ENCODE results near the gene RNPEP.

Gene RNPEP

GRCh38 chr1:201983380-201983805 lies 945 bp downstream of the RNPEP start:
- Histone ChIP-seq H3K27ac (ENCODE audit: low read depth, low read length) (no peak overlapping the region), H3K23ac (ENCODE audit: low read length) (no peak overlapping the region)

GRCh38 chr1:201984446-201984845 lies 2.0 kb downstream of the RNPEP start:
- no CpG with 5 or more reads among the region's 3 CpGs for WGBS (ENCODE audit: extremely low coverage, insufficient coverage, low lambda C conversion rate)
- Histone ChIP-seq H3K18ac (ENCODE audit: low read length) (no peak overlapping the region), H2BK15ac (replicated peaks; ENCODE audit: low read depth) (no peak overlapping the region), H3K27me3 (ENCODE audit: insufficient read depth, low read length, poor library complexity) (no peaks in the 10 kb centered on the region), H3K56ac (ENCODE audit: low read length) (no peak overlapping the region), H3K4me1 (ENCODE audit: control insufficient read depth, low read depth, low read length) (no peaks in the 10 kb centered on the region), H3K4ac (ENCODE audit: low read depth, low read length) (no peak overlapping the region), H3K4me3 (ENCODE audit: low read length) (no peak overlapping the region), H2BK5ac (ENCODE audit: low read length) (no peak overlapping the region), H3K23ac (ENCODE audit: low read length) (no peak overlapping the region), H2BK120ac (ENCODE audit: low read depth, low read length) (no peak overlapping the region), H2AK5ac (ENCODE audit: low read length) (no peak overlapping the region), H4K5ac (ENCODE audit: low read length) (no peak overlapping the region), H4K8ac (ENCODE audit: low read depth, low read length) (no peak overlapping the region), H3K79me1 (ENCODE audit: low read length) (peaks cover 5% of the 10 kb centered on the region), H3K4me2 (ENCODE audit: low read length) (no peak overlapping the region), H3K27ac (ENCODE audit: low read depth, low read length) (no peak overlapping the region), H3K79me2 (ENCODE audit: control insufficient read depth, insufficient read depth, low read length) (peaks cover 11% of the 10 kb centered on the region), H3K36me3 (ENCODE audit: control insufficient read depth, insufficient read depth, low read length) (peaks cover 1% of the 10 kb centered on the region), H3K9ac (ENCODE audit: low read length) (no peak overlapping the region)
- peak; percentile 13 for DNase-seq

More at GRCh38 chr1:201983380-201983805, 945 bp downstream of the RNPEP start:
- Histone ChIP-seq H3K4me3 (ENCODE audit: low read length) (peak overlapping the region; percentile 83), H3K36me3 (ENCODE audit: control insufficient read depth, insufficient read depth, low read length) (no peaks in the 10 kb centered on the region), H3K27me3 (ENCODE audit: insufficient read depth, low read length, poor library complexity) (no peaks in the 10 kb centered on the region), H4K8ac (ENCODE audit: low read depth, low read length) (no peak overlapping the region), H3K4ac (ENCODE audit: low read depth, low read length) (no peak overlapping the region), H3K18ac (ENCODE audit: low read length) (peak overlapping the region; percentile 6), H3K4me2 (ENCODE audit: low read length) (peak overlapping the region; percentile 70), H2BK15ac (replicated peaks; ENCODE audit: low read depth) (no peak overlapping the region), H3K79me1 (ENCODE audit: low read length) (peaks cover 5% of the 10 kb centered on the region), H3K4me1 (ENCODE audit: control insufficient read depth, low read depth, low read length) (no peaks in the 10 kb centered on the region), H2BK5ac (ENCODE audit: low read length) (no peak overlapping the region), H2BK120ac (ENCODE audit: low read depth, low read length) (no peak overlapping the region), H3K79me2 (ENCODE audit: control insufficient read depth, insufficient read depth, low read length) (peaks cover 11% of the 10 kb centered on the region), H3K9ac (ENCODE audit: low read length) (peak overlapping the region; percentile 88), H4K5ac (ENCODE audit: low read length) (no peak overlapping the region), H3K56ac (ENCODE audit: low read length) (peak overlapping the region; percentile 91), H2AK5ac (ENCODE audit: low read length) (no peak overlapping the region)
- WGBS (ENCODE audit: extremely low coverage, insufficient coverage, low lambda C conversion rate): no CpG with 5 or more reads among the region's 11 CpGs
- no peak for DNase-seq

- no peak overlapping the region for H3K18ac ChIP-seq (ENCODE audit: low read length)
- DNase-seq: no peak
- H3K27me3 ChIP-seq (ENCODE audit: insufficient read depth, low read length, poor library complexity): no peaks in the 10 kb centered on the region
- H3K4me2 ChIP-seq (ENCODE audit: low read length): no peak overlapping the region
- H3K56ac ChIP-seq (ENCODE audit: low read length): no peak overlapping the region
- no peak overlapping the region for H2BK15ac ChIP-seq (replicated peaks; ENCODE audit: low read depth)
- no peak overlapping the region for H3K4ac ChIP-seq (ENCODE audit: low read depth, low read length)
- no peak overlapping the region for H4K8ac ChIP-seq (ENCODE audit: low read depth, low read length)
- no peak overlapping the region for H4K5ac ChIP-seq (ENCODE audit: low read length)
- H3K79me2 ChIP-seq (ENCODE audit: control insufficient read depth, insufficient read depth, low read length): peaks cover 11% of the 10 kb centered on the region
- H3K4me3 ChIP-seq (ENCODE audit: low read length): no peak overlapping the region
- no peak overlapping the region for H2BK5ac ChIP-seq (ENCODE audit: low read length)
- no CpG with 5 or more reads among the region's 2 CpGs for WGBS (ENCODE audit: extremely low coverage, insufficient coverage, low lambda C conversion rate)
- no peak overlapping the region for H2AK5ac ChIP-seq (ENCODE audit: low read length)
- H3K9ac ChIP-seq (ENCODE audit: low read length): no peak overlapping the region
- H3K36me3 ChIP-seq (ENCODE audit: control insufficient read depth, insufficient read depth, low read length): peaks cover 4% of the 10 kb centered on the region
- no peaks in the 10 kb centered on the region for H3K4me1 ChIP-seq (ENCODE audit: control insufficient read depth, low read depth, low read length)
- H2BK120ac ChIP-seq (ENCODE audit: low read depth, low read length): no peak overlapping the region
- no peak overlapping the region for H3K27ac ChIP-seq (ENCODE audit: low read depth, low read length)
- no peak overlapping the region for H3K23ac ChIP-seq (ENCODE audit: low read length)
- peaks cover 5% of the 10 kb centered on the region for H3K79me1 ChIP-seq (ENCODE audit: low read length)
Observed at GRCh38 chr1:201985355-201985754, 2.9 kb downstream of the RNPEP start.

GRCh38 chr1:201988601-201989000 lies 6.2 kb downstream of the RNPEP start:
- Histone ChIP-seq H3K56ac (ENCODE audit: low read length) (no peak overlapping the region), H3K79me1 (ENCODE audit: low read length) (peaks cover 5% of the 10 kb centered on the region), H2BK5ac (ENCODE audit: low read length) (no peak overlapping the region), H3K27ac (ENCODE audit: low read depth, low read length) (no peak overlapping the region), H4K5ac (ENCODE audit: low read length) (no peak overlapping the region), H2BK120ac (ENCODE audit: low read depth, low read length) (no peak overlapping the region), H3K79me2 (ENCODE audit: control insufficient read depth, insufficient read depth, low read length) (peaks cover 11% of the 10 kb centered on the region), H2AK5ac (ENCODE audit: low read length) (no peak overlapping the region), H2BK15ac (replicated peaks; ENCODE audit: low read depth) (no peak overlapping the region), H3K18ac (ENCODE audit: low read length) (no peak overlapping the region), H4K8ac (ENCODE audit: low read depth, low read length) (no peak overlapping the region), H3K9ac (ENCODE audit: low read length) (no peak overlapping the region), H3K27me3 (ENCODE audit: insufficient read depth, low read length, poor library complexity) (no peaks in the 10 kb centered on the region), H3K4me2 (ENCODE audit: low read length) (no peak overlapping the region), H3K4me1 (ENCODE audit: control insufficient read depth, low read depth, low read length) (no peaks in the 10 kb centered on the region), H3K23ac (ENCODE audit: low read length) (no peak overlapping the region), H3K4ac (ENCODE audit: low read depth, low read length) (no peak overlapping the region), H3K4me3 (ENCODE audit: low read length) (no peak overlapping the region), H3K36me3 (ENCODE audit: control insufficient read depth, insufficient read depth, low read length) (peaks cover 8% of the 10 kb centered on the region)
- no peak for DNase-seq
- WGBS (ENCODE audit: extremely low coverage, insufficient coverage, low lambda C conversion rate): no CpG with 5 or more reads among the region's 7 CpGs

- H2AK5ac ChIP-seq (ENCODE audit: low read length): no peak overlapping the region
- DNase-seq: no peak
- no peak overlapping the region for H3K4ac ChIP-seq (ENCODE audit: low read depth, low read length)
- peaks cover 5% of the 10 kb centered on the region for H3K79me2 ChIP-seq (ENCODE audit: control insufficient read depth, insufficient read depth, low read length)
- no peaks in the 10 kb centered on the region for H3K27me3 ChIP-seq (ENCODE audit: insufficient read depth, low read length, poor library complexity)
- H2BK5ac ChIP-seq (ENCODE audit: low read length): no peak overlapping the region
- H3K36me3 ChIP-seq (ENCODE audit: control insufficient read depth, insufficient read depth, low read length): peaks cover 8% of the 10 kb centered on the region
- peaks cover 3% of the 10 kb centered on the region for H3K79me1 ChIP-seq (ENCODE audit: low read length)
- H3K27ac ChIP-seq (ENCODE audit: low read depth, low read length): no peak overlapping the region
- no peak overlapping the region for H3K9ac ChIP-seq (ENCODE audit: low read length)
- H3K4me3 ChIP-seq (ENCODE audit: low read length): no peak overlapping the region
- H4K8ac ChIP-seq (ENCODE audit: low read depth, low read length): no peak overlapping the region
- no peak overlapping the region for H4K5ac ChIP-seq (ENCODE audit: low read length)
- no peak overlapping the region for H3K4me2 ChIP-seq (ENCODE audit: low read length)
- WGBS (ENCODE audit: extremely low coverage, insufficient coverage, low lambda C conversion rate): no CpG with 5 or more reads among the region's 10 CpGs
- H3K18ac ChIP-seq (ENCODE audit: low read length): no peak overlapping the region
- no peak overlapping the region for H3K23ac ChIP-seq (ENCODE audit: low read length)
- no peak overlapping the region for H2BK120ac ChIP-seq (ENCODE audit: low read depth, low read length)
- no peaks in the 10 kb centered on the region for H3K4me1 ChIP-seq (ENCODE audit: control insufficient read depth, low read depth, low read length)
- no peak overlapping the region for H2BK15ac ChIP-seq (replicated peaks; ENCODE audit: low read depth)
- no peak overlapping the region for H3K56ac ChIP-seq (ENCODE audit: low read length)
Observed at GRCh38 chr1:201989354-201990128, 7.1 kb downstream of the RNPEP start.

- Histone ChIP-seq H3K56ac (ENCODE audit: low read length) (no peak overlapping the region), H3K23ac (ENCODE audit: low read length) (no peak overlapping the region), H4K5ac (ENCODE audit: low read length) (no peak overlapping the region), H3K27me3 (ENCODE audit: insufficient read depth, low read length, poor library complexity) (no peaks in the 10 kb centered on the region), H3K36me3 (ENCODE audit: control insufficient read depth, insufficient read depth, low read length) (peaks cover 8% of the 10 kb centered on the region), H3K4me3 (ENCODE audit: low read length) (no peak overlapping the region), H2BK120ac (ENCODE audit: low read depth, low read length) (no peak overlapping the region), H2BK5ac (ENCODE audit: low read length) (no peak overlapping the region), H3K9ac (ENCODE audit: low read length) (no peak overlapping the region), H3K79me2 (ENCODE audit: control insufficient read depth, insufficient read depth, low read length) (peaks cover 3% of the 10 kb centered on the region), H3K4me2 (ENCODE audit: low read length) (no peak overlapping the region), H3K27ac (ENCODE audit: low read depth, low read length) (no peak overlapping the region), H3K4ac (ENCODE audit: low read depth, low read length) (no peak overlapping the region), H4K8ac (ENCODE audit: low read depth, low read length) (no peak overlapping the region), H3K4me1 (ENCODE audit: control insufficient read depth, low read depth, low read length) (no peaks in the 10 kb centered on the region), H2AK5ac (ENCODE audit: low read length) (no peak overlapping the region), H3K18ac (ENCODE audit: low read length) (no peak overlapping the region), H2BK15ac (replicated peaks; ENCODE audit: low read depth) (no peak overlapping the region), H3K79me1 (ENCODE audit: low read length) (peaks cover 3% of the 10 kb centered on the region)
- no peak for DNase-seq
- WGBS (ENCODE audit: extremely low coverage, insufficient coverage, low lambda C conversion rate): no CpG with 5 or more reads among the region's 6 CpGs
Observed at GRCh38 chr1:201990427-201990826, 8.0 kb downstream of the RNPEP start.

All from mesendoderm (in vitro differentiated cells).